Measurements from ENCODE around the gene ADAM12.

DNA sequence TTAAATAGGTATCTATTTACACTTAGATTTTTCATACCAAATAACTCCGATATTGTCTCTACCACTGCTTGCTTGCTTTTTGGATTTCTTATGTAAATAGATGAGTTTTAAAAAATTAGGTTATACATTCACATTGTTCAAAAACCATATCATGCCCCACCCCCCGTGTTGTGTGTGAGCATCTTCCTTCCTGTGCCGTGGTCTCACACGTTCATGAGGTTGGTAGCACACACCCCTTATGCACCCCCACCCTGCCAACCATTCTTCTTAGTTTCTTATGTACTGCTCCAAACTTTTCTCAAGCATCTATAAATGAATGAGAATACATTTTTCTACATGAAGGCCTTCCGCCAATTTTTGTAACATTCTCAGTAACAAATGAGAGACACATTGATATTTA is 376.3 kb downstream of the ADAM12 start:
- TF ChIP-seq, protein P1, sequence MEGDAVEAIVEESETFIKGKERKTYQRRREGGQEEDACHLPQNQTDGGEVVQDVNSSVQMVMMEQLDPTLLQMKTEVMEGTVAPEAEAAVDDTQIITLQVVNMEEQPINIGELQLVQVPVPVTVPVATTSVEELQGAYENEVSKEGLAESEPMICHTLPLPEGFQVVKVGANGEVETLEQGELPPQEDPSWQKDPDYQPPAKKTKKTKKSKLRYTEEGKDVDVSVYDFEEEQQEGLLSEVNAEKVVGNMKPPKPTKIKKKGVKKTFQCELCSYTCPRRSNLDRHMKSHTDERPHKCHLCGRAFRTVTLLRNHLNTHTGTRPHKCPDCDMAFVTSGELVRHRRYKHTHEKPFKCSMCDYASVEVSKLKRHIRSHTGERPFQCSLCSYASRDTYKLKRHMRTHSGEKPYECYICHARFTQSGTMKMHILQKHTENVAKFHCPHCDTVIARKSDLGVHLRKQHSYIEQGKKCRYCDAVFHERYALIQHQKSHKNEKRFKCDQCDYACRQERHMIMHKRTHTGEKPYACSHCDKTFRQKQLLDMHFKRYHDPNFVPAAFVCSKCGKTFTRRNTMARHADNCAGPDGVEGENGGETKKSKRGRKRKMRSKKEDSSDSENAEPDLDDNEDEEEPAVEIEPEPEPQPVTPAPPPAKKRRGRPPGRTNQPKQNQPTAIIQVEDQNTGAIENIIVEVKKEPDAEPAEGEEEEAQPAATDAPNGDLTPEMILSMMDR (conservative IDR thresholded peaks at IDR 0.05; ENCODE audit: low read length) = no peak
- no peak for TF ChIP-seq EZH2phosphoT487 (IDR thresholded peaks at IDR 0.05; ENCODE audit: borderline replicate concordance)

All from Loucy (cell line).